GM19395 (cell line): Measurements from ENCODE around the gene GNAS-AS1.
"Not testable (repeated sequence)": the region's sequence is repeated elsewhere in the genome, so short reads cannot be mapped to it uniquely, and the experiment has no call there.

ENCODE experiments used
- ATAC-seq: cut with Tn5 transposase; IDR thresholded peaks from one replicate; pipeline ENCODE4 v1.9.1; 2021; ENCODE audit warnings: mild to moderate bottlenecking, moderate library complexity; ENCODE audit not compliant: unreplicated experiment

The GNAS-AS1 gene

GRCh38 chr20:58837717-58838116 lies 13.0 kb downstream of the GNAS-AS1 start:
- ATAC-seq = no peak

- ATAC-seq = no peak
Measured at GRCh38 chr20:58836616-58837204, 14.0 kb downstream of the GNAS-AS1 start.

- ATAC-seq = no peak
Measured at GRCh38 chr20:58835231-58835630, 15.5 kb downstream of the GNAS-AS1 start.

GRCh38 chr20:58833921-58834320 lies 16.8 kb downstream of the GNAS-AS1 start:
- no peak for ATAC-seq

- ATAC-seq = no peak
Measured at GRCh38 chr20:58832457-58832856, 18.2 kb downstream of the GNAS-AS1 start.

- ATAC-seq = no peak
Measured at GRCh38 chr20:58829531-58829941, 21.2 kb downstream of the GNAS-AS1 start.

GRCh38 chr20:58828804-58829203 lies 21.9 kb downstream of the GNAS-AS1 start:
- not testable (repeated sequence) for ATAC-seq

GRCh38 chr20:58828136-58828535 lies 22.6 kb downstream of the GNAS-AS1 start:
- no peak for ATAC-seq

- no peak for ATAC-seq
Measured at GRCh38 chr20:58826271-58826670, 24.4 kb downstream of the GNAS-AS1 start.

- no peak for ATAC-seq
Measured at GRCh38 chr20:58825450-58825849, 25.3 kb downstream of the GNAS-AS1 start.

GRCh38 chr20:58824843-58825242 lies 25.9 kb downstream of the GNAS-AS1 start:
- no peak for ATAC-seq

GRCh38 chr20:58822748-58823730 lies 27.7 kb downstream of the GNAS-AS1 start:
- no peak for ATAC-seq

- no peak for ATAC-seq
Measured at GRCh38 chr20:58822149-58822548, 28.6 kb downstream of the GNAS-AS1 start.

- not testable (repeated sequence) for ATAC-seq
Measured at GRCh38 chr20:58820515-58820914, 30.2 kb downstream of the GNAS-AS1 start.

GRCh38 chr20:58819921-58820320 lies 30.8 kb downstream of the GNAS-AS1 start:
- ATAC-seq = no peak

GRCh38 chr20:58818586-58819285 lies 32.0 kb downstream of the GNAS-AS1 start:
- ATAC-seq = no peak

GRCh38 chr20:58817748-58818147 lies 33.0 kb downstream of the GNAS-AS1 start:
- ATAC-seq = no peak

- no peak for ATAC-seq
Measured at GRCh38 chr20:58816957-58817651, 33.6 kb downstream of the GNAS-AS1 start.

GRCh38 chr20:58816051-58816450 lies 34.7 kb downstream of the GNAS-AS1 start:
- ATAC-seq = no peak

- ATAC-seq = no peak
Measured at GRCh38 chr20:58815448-58815847, 35.3 kb downstream of the GNAS-AS1 start.

GRCh38 chr20:58813369-58813768 lies 37.3 kb downstream of the GNAS-AS1 start:
- no peak for ATAC-seq
